KMS-11 (cell line): ENCODE results near the gene HNRNPF.

Experiments
- H2AFZ ChIP-seq: fragments of 200-600 bp; sonication (generic); 2 replicates; pipeline ENCODE4 v1.6.1; 2016; ENCODE audit warnings: antibody characterized with exemption, mixed run types, low read depth
- H3K27ac ChIP-seq: fragments of 200-600 bp; sonication (generic); 2 replicates; pipeline ENCODE4 v1.6.1; 2016; ENCODE audit warnings: mild to moderate bottlenecking, mixed run types
- H3K27me3 ChIP-seq: fragments of 200-600 bp; sonication (generic); 2 replicates; pipeline ENCODE4 v1.6.1; 2017; ENCODE audit warnings: mild to moderate bottlenecking, low read depth, mixed run types, moderate library complexity; ENCODE audit not compliant: insufficient read depth
- H3K36me3 ChIP-seq: fragments of 200-600 bp; sonication (generic); 2 replicates; pipeline ENCODE4 v1.6.1; 2017; ENCODE audit warnings: mild to moderate bottlenecking, mixed run types; ENCODE audit not compliant: insufficient read depth
- H3K4me1 ChIP-seq: fragments of 200-600 bp; sonication (generic); 2 replicates; pipeline ENCODE4 v1.6.1; 2016; ENCODE audit warnings: mild to moderate bottlenecking, low read depth, mixed run types; ENCODE audit not compliant: poor library complexity, severe bottlenecking
- H3K4me2 ChIP-seq: fragments of 200-600 bp; sonication (generic); 2 replicates; pipeline ENCODE4 v1.7.0; 2016; ENCODE audit warnings: mild to moderate bottlenecking, mixed run types
- H3K4me3 ChIP-seq: fragments of 200-600 bp; sonication (generic); IDR thresholded peaks from 2 replicates; pipeline ENCODE4 v1.6.1; 2017; ENCODE audit warnings: low read depth, low read length, mixed read lengths; ENCODE audit not compliant: insufficient read depth
- H3K79me2 ChIP-seq: fragments of 200-600 bp; sonication (generic); 2 replicates; pipeline ENCODE4 v1.6.1; 2016; ENCODE audit warnings: low read depth, mixed run types; ENCODE audit not compliant: insufficient read depth
- H3K9ac ChIP-seq: fragments of 200-600 bp; sonication (generic); 2 replicates; pipeline ENCODE4 v1.6.1; 2016; ENCODE audit warnings: mild to moderate bottlenecking, mixed run types
- H4K20me1 ChIP-seq: fragments of 200-600 bp; sonication (generic); 2 replicates; pipeline ENCODE4 v1.6.1; 2016; ENCODE audit warnings: mild to moderate bottlenecking, mixed run types; ENCODE audit not compliant: insufficient read depth
- CTCF ChIP-seq: fragments of 200-600 bp; sonication (generic); conservative IDR thresholded peaks from 2 replicates; pipeline ENCODE4 v1.6.1; 2017; ENCODE audit warnings: low read depth, mild to moderate bottlenecking, antibody characterized with exemption, low read length, moderate library complexity, mixed read lengths

Gene HNRNPF

GRCh38 chr10:43336641-43337318 lies 72.2 kb downstream of the HNRNPF start:
- Histone ChIP-seq H3K27ac (no peak overlapping the region), H3K27me3 (no peaks in the 10 kb centered on the region), H3K4me3 (no peak overlapping the region), H4K20me1 (no peaks in the 10 kb centered on the region), H3K79me2 (no peaks in the 10 kb centered on the region), H3K4me2 (no peak overlapping the region), H2AFZ (no peak overlapping the region), H3K4me1 (no peaks in the 10 kb centered on the region), H3K9ac (no peak overlapping the region), H3K36me3 (no peaks in the 10 kb centered on the region)
- no peak for TF ChIP-seq CTCF

DNA sequence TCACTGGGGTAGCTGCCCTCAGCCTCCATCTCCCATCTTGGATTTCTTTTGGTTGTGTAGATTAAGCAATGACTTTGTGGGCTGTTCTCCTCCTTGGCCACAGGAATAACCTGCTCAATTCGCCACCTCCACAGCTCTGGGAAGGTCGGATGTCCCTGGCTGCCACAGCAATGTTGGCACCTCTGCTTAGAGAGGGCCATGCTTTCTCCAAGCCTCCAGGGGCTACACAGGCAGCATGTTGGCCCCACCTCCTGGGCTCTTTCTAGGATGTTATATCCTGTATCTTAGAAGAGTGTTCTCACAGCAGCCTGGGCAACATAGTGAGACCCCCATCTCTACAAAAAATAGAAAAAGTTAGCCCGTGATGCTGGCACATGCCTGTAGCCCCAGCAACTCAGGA lies 72.9 kb downstream of the HNRNPF start:
- Histone ChIP-seq H4K20me1 (no peaks in the 10 kb centered on the region), H3K27me3 (no peaks in the 10 kb centered on the region), H2AFZ (no peak overlapping the region), H3K4me1 (no peaks in the 10 kb centered on the region), H3K27ac (no peak overlapping the region), H3K4me2 (no peak overlapping the region), H3K79me2 (no peaks in the 10 kb centered on the region), H3K9ac (no peak overlapping the region), H3K4me3 (no peak overlapping the region), H3K36me3 (no peaks in the 10 kb centered on the region)
- TF ChIP-seq CTCF = no peak
